ENCODE data around the gene PLEKHM2.

PLEKHM2 gene

DNA sequence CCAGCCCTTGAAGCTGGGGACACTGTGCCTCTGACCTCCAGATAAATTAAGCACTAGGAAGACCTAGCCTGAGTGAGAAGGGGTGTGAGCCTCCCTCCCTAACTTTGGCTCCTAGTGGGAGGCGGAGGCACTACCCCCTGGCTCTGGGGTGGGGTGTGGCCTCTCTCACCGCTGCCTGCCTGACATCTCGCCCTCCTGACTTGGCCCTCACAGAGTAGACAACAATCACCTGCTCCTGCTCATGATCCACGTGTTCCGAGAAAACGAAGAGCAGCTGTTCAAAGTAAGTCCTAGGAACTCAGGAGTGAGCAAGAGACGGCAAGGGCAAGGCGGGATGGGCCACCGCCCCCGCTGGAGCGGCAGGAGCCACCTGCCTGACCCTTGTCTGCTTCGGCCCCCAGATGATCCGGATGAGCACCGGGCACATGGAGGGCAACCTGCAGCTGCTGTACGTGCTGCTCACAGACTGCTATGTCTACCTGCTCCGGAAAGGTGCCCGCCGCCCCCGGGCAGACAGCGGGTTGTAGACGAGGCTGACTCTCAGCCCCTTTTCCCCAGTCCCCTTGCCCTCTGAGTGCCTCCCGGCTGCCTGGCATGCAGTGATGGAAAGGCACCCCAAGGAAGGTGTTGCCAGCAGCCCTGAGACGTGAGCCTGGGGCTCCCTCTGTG, 43.9 kb downstream of the PLEKHM2 start:
- DNase-seq = no peak

DNA sequence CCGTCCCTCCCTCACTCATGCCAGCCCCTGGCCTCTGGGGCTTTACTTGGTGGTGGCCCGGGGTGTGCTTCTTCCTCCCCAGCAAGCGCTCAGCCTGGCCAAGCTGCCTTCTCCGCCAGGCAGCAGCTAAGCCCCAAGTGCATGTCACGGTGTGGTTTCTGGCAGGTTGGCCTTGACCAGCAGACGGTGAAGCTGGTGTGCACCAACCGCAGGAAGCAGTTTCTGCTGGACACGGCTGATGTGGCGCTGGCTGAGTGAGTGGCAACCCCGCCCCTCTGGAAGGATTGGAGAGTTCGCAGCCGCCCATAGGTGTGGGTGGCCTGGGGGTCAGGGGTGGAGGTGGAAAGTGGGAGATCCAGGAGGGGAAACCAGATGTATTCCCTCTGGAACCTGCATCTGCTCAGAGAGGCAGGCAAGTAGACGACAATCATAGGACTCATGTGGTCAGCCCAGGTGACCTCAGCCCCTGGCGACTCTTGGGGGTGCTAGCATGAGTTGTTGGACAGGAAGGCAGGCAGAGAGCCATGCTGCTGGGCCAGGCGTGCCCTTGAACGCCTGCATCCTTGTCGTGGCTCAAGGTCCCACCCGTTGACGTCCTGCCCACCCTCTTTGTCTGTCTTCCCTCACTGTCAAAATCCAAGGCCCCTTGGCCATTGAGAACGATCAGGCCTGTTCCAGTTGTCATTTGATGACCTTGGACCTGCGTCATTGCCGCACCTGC, 45.0 kb downstream of the PLEKHM2 start:
- DNase-seq = no peak

DNA sequence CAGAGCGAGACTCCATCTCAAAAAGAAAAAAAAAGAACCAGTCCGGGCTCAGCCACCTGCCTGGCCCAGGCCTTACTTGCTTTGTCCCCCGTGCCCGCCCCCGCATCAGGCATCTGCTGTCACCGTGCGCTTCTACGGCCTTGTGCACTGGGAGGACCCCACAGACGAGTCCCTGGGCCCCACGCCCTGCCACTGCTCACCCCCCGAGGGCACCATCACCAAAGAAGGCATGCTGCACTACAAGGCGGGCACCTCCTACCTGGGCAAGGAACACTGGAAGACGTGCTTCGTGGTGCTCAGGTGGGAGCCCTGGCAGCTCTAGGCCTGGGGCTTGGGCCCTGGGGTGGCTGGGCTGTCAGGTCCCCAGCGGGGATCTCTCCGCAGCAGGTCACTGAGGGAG, 46.3 kb downstream of the PLEKHM2 start:
- DNase-seq = no peak

DNA sequence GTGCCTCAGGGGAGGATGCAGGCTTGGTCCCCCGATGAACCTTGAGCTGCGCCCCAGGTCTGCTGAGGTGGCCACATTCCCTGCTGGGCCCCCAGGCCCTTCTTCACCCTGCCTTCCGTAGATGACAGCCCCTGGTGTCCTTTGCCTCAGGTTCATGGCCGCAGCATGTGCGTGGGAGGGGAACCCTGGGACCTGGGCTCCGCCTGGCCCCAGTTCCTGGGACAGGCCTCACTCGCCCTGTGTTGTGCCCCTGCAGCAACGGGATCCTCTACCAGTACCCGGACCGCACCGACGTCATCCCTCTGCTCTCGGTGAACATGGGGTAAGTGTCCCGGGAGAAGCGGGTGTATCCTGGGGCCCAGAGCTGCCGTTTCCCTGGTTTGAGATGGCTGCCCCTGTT, 46.8 kb downstream of the PLEKHM2 start:
- DNase-seq = no peak

DNA sequence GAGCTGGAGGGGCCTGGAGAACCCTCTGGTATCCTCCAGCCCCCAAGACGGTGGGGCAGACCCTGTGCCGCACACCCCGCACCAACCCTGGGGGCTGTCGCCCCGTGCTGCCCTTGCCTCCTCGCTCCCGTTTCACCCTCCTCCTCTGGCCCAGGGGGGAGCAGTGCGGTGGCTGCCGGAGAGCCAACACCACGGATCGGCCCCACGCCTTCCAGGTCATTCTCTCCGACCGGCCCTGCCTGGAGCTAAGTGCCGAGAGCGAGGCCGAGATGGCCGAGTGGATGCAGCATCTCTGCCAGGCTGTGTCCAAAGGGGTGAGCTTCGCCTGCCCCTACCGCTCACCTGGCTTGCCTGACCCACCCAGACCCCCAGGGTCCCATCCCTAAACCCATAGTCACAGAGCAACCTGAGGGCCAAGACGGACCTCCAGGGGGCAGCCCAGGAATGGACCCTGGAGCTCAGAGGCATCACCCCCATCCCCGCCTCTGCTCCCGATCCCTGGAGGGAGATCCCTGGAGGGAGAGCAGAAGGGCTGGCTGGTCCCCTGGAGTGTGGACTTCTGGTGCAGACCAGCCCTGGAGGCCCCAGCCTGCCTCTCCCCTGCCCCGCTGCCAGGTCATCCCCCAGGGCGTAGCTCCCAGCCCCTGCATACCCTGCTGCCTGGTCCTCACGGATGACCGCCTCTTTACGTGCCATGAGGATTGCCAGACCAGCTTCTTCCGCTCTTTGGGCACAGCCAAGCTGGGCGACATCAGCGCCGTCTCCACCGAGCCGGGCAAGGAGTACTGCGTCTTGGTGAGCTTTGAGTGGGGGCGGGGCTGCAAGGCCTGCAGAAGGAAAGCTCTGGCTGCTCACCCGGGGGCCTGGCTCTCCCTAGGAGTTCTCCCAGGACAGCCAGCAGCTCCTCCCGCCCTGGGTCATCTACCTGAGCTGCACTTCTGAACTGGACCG, 47.9 kb downstream of the PLEKHM2 start:
- DNase-seq = no peak

DNA sequence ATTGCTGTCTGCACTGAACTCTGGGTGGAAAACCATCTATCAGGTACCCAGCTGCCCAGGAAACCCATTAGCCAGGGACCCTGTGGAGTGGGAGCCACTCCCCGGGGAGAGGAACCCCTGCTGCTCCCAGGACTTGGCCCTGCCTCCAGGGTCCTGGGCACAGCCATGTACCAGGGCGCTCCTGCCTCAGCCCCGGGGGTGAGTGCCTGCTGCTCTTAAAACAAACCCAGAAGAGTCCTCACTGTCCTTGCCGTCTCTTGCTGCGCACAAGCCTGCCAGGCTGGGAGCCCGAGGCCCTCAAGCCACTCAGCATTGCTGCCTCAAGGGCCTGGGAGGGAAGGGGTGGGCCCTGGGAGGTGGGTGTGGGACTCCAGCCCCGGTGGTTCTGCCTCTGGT, 48.6 kb downstream of the PLEKHM2 start:
- DNase-seq = no peak

DNA sequence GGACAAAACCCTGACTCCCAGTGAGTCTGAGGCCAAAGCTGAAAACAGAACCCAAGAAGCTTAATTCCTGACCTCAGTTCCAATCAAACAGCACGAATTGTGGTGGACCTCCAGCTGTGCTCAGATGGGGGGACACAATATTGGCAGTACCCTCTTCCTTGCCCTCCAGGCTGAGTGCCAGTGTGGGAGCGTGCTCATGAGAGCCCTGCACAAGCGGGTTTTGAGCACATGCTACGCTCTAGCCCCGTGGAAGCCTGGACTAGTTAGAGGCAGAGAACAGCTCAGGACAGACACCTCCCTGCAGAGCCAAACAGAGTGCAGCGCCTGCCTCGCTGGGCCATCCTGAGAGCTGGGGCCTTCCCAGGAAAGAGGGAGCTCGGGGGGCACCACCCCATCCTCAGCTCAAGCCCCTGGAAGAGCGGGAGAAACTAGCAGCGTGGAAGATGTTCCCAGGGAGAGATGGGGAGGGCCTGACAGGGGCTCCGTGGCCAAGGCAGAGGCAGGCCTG, 49.2 kb downstream of the PLEKHM2 start:
- DNase-seq = no peak

DNA sequence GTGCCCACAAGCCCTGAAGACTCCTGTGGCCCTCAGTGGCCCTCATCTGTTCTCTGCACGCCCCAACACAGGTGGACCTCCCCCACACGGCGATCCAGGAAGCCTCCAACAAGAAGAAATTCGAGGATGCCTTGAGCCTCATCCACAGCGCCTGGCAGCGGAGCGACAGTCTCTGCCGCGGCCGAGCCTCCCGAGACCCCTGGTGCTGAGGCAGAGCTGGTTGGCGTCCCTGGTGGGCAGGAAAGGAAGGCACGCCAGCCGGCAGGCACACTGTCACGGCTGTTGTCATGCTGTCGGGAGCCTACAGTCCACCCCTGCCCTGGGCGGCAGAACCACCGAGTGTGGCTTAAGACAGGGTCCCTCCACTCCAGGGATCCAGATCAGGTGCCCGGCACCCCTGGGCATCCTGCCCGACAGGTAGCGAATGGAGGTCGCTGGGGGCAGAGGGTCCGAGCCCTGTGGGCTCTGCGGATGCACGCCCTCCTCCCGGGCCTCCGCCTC, 49.7 kb downstream of the PLEKHM2 start:
- DNase-seq = no peak

DNA sequence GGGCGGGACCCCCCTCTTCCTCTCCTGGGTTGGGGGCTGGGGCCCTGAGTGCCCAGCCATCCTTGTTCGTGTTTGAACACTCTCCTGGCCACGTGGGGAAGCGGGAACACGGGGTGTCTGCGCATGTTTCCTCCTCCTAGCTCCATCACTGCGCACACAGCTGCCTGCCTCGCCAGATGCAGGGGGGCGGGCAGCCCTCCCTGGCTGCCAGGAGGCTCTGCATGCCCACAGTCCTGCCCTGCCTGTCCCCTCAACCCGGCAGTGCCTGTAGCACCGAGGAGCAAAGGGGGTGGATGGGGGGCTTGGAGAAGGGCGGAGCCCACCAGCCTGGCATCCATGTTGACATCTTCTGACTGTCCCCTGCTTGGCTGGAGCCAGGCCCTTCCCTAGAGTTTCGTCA, 50.2 kb downstream of the PLEKHM2 start:
- DNase-seq = no peak

DNA sequence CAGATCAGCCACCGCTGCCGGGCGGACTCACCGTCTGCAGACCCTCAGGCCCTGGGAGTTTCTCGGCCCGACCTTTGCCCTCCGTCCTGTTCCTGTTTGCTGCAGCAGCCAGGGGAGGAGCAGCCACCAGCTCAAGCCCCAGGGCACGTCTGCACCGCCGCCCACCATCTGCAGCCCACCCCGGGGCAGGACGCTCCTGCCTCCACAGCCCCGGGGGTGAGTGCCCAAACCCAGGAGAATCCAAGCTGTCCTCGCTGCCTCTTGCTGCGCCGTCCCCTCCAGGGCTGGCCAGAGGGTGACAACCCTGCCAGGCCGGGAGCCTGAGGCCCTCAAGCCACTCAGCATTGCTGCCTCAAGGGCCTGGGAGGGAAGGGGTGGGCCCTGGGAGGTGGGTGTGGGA, 50.8 kb downstream of the PLEKHM2 start:
- DNase-seq = no peak

DNA sequence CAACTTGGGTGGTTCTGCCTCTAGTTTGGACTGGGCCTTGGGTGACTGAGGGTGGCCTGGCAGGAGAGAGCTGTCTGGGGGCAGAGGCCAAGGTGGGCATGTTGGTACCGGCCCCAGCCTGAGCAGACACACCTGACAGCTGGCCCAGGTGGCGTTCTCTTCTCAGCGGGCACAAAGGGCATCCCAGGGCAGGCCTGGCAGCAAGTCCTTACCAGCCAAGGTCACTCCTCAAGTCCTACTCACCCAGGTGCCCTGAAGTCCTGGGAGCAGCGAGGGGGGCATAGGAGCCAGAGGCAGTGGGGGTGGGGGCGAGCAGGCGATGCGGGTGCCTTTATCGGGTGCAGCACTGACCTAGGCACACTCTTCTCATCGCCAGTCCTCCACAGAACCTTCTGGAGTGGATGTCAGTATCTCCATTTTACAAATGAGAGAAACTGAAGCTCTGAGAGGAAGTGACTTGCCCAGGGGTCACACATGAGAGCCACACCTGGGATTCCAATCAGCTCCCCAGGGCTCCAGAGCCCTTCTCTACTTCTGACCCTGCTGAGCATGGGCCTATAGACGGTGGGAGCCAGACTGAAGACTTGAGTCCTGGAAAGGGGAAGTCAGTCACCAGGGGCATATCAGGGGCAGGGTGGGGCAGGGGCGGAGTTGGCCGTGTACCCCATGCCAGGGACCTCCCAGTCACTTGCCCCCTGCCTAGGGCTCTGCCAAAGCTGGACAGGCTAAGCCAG, 51.4 kb downstream of the PLEKHM2 start:
- DNase-seq = no peak

DNA sequence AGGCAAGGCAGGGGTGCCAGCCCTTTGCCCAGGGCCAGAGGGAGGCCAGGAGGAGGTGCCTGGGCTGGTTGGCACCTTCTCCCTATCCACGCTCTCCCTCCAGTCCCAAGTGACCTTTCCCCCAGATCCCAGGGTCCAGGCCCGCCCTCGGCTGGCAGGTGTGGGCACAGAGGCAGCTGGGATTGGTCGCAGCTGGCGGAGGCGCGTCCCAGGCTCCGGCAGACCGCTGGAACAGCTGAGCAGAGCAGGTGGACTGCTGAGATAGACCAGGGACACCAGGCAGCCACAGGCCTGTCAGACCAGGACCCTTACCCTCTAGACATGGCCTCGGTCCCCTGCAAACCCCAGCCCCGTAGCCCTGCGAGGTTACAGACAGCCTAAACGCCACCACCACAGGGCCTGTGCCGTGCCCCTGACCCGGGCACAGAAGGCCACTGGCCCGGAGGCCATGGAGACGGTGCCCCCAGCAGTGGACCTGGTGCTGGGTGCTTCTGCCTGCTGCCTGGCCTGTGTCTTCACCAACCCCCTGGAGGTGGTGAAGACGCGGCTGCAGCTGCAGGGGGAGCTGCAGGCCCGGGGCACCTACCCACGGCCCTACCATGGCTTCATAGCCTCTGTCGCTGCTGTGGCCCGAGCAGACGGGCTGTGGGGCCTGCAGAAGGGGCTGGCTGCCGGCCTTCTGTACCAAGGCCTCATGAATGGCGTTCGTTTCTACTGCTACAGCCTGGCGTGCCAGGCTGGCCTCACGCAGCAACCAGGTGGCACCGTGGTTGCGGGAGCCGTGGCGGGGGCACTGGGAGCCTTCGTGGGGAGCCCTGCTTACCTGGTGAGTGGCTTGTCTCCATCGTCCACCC, 52.1 kb downstream of the PLEKHM2 start, which contains the start of gene SLC25A34:
SLC25A34 (plus strand) TSS at position 221 of the 854 bp plus-strand sequence; CDS start at position 449, 228 bp downstream.
- peak in 1 of 2 experiments; percentile 32 for DNase-seq

DNA sequence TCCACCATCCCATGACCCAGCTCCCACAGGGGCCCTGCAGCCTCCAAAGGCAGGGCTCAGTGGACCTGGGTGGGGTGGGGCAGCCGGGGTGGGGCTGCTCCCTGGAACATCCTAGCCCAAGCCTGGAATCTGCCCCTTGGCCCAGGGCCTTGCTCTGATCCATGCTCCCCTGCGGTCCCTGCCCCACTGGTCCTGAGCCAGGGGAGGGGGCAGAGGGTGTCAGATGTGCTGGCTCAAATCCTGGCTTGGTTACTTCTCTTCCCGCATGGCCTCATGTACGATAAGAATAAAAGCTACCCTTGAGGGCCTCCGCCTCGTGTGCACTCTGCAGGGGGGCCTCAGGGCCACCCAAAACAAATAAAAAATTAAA, 52.8 kb downstream of the PLEKHM2 start:
- DNase-seq = no peak

DNA sequence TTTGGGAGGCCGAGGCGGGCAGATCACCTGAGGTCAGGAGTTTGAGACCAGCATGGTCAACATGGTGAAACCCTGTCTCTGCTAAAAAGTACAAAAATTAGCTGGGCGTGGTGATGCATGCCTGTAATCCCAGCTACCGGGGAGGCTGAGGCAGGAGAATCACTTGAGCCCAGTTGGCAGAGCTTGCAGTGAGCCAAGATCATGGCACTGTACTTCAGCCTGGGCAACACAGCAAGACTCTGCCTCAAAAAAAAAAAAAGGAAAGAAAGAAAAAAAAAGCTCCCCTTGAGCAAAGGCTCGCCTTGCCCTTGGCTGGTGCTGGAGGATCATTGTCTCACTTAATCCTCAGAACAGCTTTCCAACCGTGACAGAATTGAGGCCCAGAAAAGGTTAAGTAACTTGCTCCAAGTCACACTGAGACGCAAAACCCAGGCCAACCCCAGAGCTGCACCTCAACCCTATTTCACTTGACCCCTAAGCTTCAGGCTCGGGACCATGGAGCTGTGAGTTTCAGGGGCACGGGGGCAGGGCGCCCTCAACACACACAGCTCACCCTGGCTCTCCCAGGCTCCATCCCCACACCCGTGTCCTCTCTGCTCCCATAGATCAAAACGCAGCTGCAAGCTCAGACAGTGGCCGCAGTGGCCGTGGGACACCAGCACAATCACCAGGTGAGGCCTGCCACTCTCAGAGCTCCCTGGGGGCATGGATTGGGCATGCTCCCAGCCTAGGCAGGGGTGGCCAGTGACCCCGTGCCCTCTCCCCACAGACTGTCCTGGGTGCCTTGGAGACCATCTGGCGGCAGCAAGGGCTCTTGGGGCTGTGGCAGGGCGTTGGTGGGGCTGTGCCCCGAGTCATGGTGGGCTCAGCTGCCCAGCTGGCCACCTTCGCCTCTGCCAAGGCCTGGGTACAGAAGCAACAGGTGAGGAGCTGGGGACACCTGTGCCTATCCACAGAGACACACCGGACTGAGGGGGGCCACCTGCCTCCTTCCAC, 53.5 kb downstream of the PLEKHM2 start:
- no peak for DNase-seq

DNA sequence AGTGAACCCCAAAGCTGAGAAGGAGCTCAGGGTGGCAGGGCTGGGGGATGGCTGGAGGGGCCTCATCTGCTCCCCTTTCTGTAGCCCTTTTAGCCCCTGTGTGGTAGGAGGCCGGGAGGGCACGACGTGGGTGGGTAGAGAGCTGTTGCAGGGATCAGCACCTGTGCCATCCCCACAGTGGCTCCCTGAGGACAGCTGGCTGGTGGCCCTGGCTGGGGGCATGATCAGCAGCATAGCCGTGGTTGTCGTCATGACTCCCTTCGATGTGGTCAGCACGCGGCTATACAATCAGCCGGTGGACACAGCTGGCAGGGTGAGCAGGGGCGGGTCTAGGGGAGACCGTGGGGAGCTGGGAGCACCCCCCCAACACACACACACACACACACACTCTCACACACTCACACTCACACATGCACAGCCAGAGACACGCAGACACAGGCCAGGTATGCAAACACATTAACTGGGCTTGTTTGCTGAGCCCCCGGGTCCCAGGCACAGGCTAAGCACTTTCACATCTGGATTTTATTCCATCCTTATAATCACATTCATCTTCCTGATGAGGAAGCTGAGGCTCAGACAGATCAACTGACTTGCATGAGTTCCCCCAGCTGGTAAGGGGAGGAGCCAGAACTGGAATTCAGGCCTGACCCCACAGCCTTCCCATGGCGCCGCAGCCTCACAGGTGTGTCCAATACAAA, 54.4 kb downstream of the PLEKHM2 start:
- no peak for DNase-seq

DNA sequence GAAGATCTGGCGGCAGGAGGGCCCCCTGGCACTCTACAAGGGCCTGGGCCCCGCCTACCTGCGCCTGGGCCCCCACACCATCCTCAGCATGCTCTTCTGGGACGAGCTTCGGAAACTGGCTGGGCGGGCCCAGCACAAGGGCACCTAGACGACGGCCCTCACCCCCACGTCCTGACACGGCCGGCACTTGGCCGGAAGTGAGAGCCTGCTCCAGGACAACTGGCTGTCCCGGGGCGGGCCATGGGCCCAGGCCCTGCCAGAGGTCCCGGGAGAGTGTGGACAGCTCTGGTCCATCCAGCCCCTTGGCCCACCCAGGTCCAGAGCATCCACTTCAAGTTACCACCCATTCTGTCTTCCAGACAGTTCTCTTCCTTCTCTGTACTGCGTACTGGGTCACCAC, 55.1 kb downstream of the PLEKHM2 start:
- no peak for DNase-seq

DNA sequence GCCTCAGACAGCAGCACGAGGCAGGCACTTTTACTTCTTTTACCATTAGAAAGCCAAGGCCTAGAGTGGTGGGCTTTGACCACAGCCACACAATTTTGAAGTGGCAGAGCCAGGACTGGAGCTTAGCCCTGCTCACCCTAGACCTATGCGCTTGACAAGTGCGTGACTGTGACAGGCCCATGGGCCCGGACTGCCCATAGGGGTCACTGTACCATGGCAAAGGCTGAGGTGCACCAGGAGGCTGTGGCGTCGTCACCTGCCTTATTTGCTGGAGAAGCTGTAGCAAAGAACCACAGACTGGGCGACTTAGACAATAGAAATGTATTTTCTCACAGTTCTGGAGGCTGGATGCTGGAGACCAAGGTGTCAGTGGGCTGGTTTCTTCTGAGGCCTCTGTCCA, 55.6 kb downstream of the PLEKHM2 start:
- DNase-seq = peak in 1 of 2 experiments; percentile 17

DNA sequence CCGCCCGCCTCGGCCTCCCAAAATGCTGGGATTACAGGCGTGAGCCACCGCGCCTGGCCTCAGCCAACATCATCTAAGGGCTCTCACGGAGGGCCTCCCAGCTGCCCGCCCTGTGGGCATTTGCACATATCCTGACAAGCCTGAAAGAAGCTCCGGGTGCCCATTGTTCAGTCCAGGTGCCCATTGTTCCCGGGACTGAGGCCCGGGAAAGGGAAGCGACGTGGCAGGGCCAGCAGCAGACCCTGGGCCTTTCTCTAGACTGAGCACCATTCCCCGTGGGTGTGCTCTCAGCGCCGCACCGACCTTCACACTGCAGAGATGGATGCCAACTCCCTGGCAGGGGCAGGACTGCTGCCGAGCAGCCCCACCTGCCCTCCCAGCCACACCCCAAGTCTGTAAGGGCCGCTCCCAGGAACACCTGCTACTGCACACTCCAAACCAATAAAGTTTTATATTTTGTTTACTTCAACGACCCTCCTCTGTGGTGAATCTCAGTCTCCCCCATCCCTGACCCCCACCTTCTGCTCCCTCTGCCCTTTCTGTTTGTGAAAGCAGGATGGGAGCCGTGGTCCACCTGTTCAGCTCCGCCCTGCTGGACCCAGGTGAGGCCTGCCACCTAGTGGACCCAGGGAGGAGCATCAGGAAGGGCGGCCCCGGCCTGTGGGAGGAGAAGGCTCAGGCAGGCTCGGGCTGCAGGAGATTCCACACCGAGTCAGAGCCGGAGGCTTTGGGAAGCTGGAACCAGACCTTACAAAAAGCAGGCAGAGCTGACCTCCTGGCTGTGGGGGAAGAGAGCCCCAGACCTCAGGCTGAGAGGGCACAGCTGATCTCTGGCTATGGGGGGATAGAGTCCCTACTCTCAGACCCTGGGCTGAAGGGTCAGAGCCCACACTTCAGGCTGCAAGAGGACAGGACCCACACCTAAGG, 57.1 kb downstream of the PLEKHM2 start:
- peak; percentile 63 to 77 for DNase-seq
